Measurements from ENCODE around the gene STK4. TPM values are rescaled to one million over a fixed set of nuclear protein-coding genes. Genes with fewer than 3 reads are reported as not detected.

Gene STK4
- total RNA-seq, 1 donor = 33.7 TPM

GRCh38 chr20:45014671-45015415 lies 48.5 kb downstream of the STK4 start:
- H3K4me3 ChIP-seq (ENCODE audit: insufficient read depth, low read length) = peak overlapping the region; percentile 20
- peak; percentile 75 for DNase-seq (ENCODE audit: insufficient read length, low spot score, missing footprints)
- H3K4me2 ChIP-seq (ENCODE audit: insufficient read depth, low read length) = peak overlapping the region; percentile 53

DNA sequence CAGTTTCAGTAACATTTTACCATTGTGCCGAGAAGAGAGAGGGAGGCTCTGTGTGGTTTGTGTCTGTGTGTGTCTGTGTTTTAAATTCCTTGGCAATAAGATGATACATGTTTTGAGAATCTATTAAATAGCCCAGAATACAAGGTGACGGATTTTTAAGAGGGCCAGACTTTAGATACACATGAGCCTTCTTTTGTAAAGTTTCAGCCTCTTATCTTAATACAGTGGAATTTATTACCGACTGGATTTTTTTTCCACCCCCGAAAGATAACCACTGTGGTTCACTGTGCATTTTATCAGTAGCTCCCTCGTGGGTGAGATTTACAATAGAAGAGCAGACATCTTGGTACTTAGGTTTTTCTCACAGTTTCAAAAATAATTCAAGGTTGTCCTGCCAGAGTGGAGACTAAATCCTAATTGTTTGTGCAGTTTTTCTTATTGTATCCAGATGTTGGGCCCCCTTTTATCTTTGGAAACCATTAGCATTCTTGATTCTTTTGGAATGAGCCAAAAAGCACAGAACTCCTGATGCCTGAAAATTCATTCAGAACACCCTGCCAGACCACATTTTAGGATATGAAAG lies 49.9 kb downstream of the STK4 start:
- TF ChIP-seq CTCF (IDR thresholded peaks at IDR 0.05; ENCODE audit: extremely low read depth, low read depth, low read length) = no peak
- Histone ChIP-seq H3K9me3 (ENCODE audit: low read depth, low read length) (no peaks in the 10 kb centered on the region), H2AFZ (ENCODE audit: low read length) (no peak overlapping the region), H3K4me1 (ENCODE audit: insufficient read depth, low read length) (peaks cover 58% of the 10 kb centered on the region), H3K79me2 (ENCODE audit: insufficient read depth, low read length) (peaks cover 5% of the 10 kb centered on the region), H3K27ac (ENCODE audit: low read depth, low read length) (peak overlapping the region; percentile 84), H3K4me2 (ENCODE audit: insufficient read depth, low read length) (peak overlapping the region; percentile 53), H3K27me3 (ENCODE audit: insufficient read depth, low read length) (no peaks in the 10 kb centered on the region), H3K36me3 (ENCODE audit: insufficient read depth, low read length) (no peaks in the 10 kb centered on the region), H4K20me1 (ENCODE audit: insufficient read depth, low read length) (no peaks in the 10 kb centered on the region), H3K4me3 (ENCODE audit: insufficient read depth, low read length) (no peak overlapping the region)
- DNase-seq (ENCODE audit: insufficient read length, low spot score, missing footprints) = no peak

More at GRCh38 chr20:45014671-45015415, 48.5 kb downstream of the STK4 start:
- TF ChIP-seq CTCF (IDR thresholded peaks at IDR 0.05; ENCODE audit: extremely low read depth, low read depth, low read length) = no peak
- Histone ChIP-seq H3K4me1 (ENCODE audit: insufficient read depth, low read length) (peaks cover 70% of the 10 kb centered on the region), H3K36me3 (ENCODE audit: insufficient read depth, low read length) (no peaks in the 10 kb centered on the region), H3K27ac (ENCODE audit: low read depth, low read length) (peak overlapping the region; percentile 84), H4K20me1 (ENCODE audit: insufficient read depth, low read length) (no peaks in the 10 kb centered on the region), H2AFZ (ENCODE audit: low read length) (no peak overlapping the region), H3K27me3 (ENCODE audit: insufficient read depth, low read length) (no peaks in the 10 kb centered on the region), H3K9me3 (ENCODE audit: low read depth, low read length) (no peaks in the 10 kb centered on the region), H3K79me2 (ENCODE audit: insufficient read depth, low read length) (peaks cover 3% of the 10 kb centered on the region)

GRCh38 chr20:45017281-45017680 lies 51.0 kb downstream of the STK4 start:
- Histone ChIP-seq H3K36me3 (ENCODE audit: insufficient read depth, low read length) (no peaks in the 10 kb centered on the region), H2AFZ (ENCODE audit: low read length) (no peak overlapping the region), H3K27me3 (ENCODE audit: insufficient read depth, low read length) (no peaks in the 10 kb centered on the region), H3K4me2 (ENCODE audit: insufficient read depth, low read length) (no peak overlapping the region), H3K79me2 (ENCODE audit: insufficient read depth, low read length) (peaks cover 5% of the 10 kb centered on the region), H3K4me1 (ENCODE audit: insufficient read depth, low read length) (peaks cover 52% of the 10 kb centered on the region), H4K20me1 (ENCODE audit: insufficient read depth, low read length) (no peaks in the 10 kb centered on the region), H3K4me3 (ENCODE audit: insufficient read depth, low read length) (no peak overlapping the region), H3K27ac (ENCODE audit: low read depth, low read length) (no peak overlapping the region), H3K9me3 (ENCODE audit: low read depth, low read length) (no peaks in the 10 kb centered on the region)
- DNase-seq (ENCODE audit: insufficient read length, low spot score, missing footprints) = no peak
- TF ChIP-seq CTCF (IDR thresholded peaks at IDR 0.05; ENCODE audit: extremely low read depth, low read depth, low read length) = no peak

- Histone ChIP-seq H3K9me3 (ENCODE audit: low read depth, low read length) (no peaks in the 10 kb centered on the region), H3K27ac (ENCODE audit: low read depth, low read length) (no peak overlapping the region), H3K79me2 (ENCODE audit: insufficient read depth, low read length) (peaks cover 5% of the 10 kb centered on the region), H3K4me3 (ENCODE audit: insufficient read depth, low read length) (no peak overlapping the region), H2AFZ (ENCODE audit: low read length) (no peak overlapping the region), H3K4me1 (ENCODE audit: insufficient read depth, low read length) (peaks cover 46% of the 10 kb centered on the region), H3K27me3 (ENCODE audit: insufficient read depth, low read length) (no peaks in the 10 kb centered on the region), H3K36me3 (ENCODE audit: insufficient read depth, low read length) (no peaks in the 10 kb centered on the region), H4K20me1 (ENCODE audit: insufficient read depth, low read length) (no peaks in the 10 kb centered on the region), H3K4me2 (ENCODE audit: insufficient read depth, low read length) (no peak overlapping the region)
- TF ChIP-seq CTCF (IDR thresholded peaks at IDR 0.05; ENCODE audit: extremely low read depth, low read depth, low read length) = no peak
- DNase-seq (ENCODE audit: insufficient read length, low spot score, missing footprints) = no peak
Measured at GRCh38 chr20:45017857-45018256, 51.5 kb downstream of the STK4 start.
